Measurements from ENCODE around the gene FLRT1. TPM values are rescaled to one million over a fixed set of nuclear protein-coding genes. Genes with fewer than 3 reads are reported as not detected.

FLRT1 gene
- total RNA-seq, 2 donors from 2014 or later = not detected

DNA sequence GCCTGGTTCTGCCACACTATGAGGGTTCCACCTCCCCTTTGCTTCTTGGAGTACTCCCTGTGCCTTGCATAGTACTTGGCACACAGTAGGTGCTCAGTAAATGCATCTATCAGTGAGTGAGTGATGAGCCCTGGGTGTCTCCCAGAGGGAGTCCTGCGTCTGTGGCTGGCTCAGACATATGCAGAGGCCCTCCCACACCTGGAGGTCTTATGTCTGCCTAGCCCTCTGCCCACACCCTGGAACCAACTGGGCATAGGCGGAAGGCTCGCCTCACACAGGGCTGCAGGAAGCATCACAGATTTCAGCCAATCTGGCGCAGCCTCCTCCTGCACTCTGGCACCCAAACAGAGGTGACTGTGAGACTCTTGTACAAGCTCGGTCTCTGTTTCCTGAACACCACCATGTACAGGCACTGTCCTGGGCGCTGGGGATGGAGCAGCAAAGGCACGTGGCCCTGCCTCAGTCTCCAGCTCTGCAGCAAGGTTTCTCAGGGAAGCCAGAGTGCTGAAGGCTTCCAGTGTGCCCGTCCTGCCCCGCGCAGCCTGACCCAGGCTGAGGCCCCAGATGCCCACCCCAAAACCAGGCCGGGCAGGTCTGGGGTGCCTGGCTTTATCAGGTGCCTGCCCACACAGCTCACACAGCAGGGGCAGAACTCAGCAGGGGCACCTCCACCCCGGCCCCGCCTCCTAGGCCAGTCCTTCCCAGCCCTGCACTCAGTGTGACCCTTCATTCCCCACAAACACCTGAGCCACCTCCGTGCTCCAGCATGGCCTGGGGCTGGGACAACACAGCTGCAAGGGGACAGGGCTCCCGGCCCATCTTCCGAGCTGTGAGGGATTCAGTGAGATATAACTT, 26.7 kb downstream of the FLRT1 start:
- ATAC-seq (no peak), DNase-seq (no peak)
- H3K9me3 ChIP-seq (ENCODE audit: control insufficient read depth, low read length, poor library complexity, severe bottlenecking) = no peaks in the 10 kb centered on the region
- Mint-ChIP-seq H3K4me1 (peaks cover 2% of the 10 kb centered on the region), H3K36me3 (ENCODE audit: low read depth) (no peaks in the 10 kb centered on the region), H3K4me3 (peak overlapping the region; percentile 89), H3K27me3 (peaks cover 22% of the 10 kb centered on the region), H3K27ac (no peak overlapping the region)

DNA sequence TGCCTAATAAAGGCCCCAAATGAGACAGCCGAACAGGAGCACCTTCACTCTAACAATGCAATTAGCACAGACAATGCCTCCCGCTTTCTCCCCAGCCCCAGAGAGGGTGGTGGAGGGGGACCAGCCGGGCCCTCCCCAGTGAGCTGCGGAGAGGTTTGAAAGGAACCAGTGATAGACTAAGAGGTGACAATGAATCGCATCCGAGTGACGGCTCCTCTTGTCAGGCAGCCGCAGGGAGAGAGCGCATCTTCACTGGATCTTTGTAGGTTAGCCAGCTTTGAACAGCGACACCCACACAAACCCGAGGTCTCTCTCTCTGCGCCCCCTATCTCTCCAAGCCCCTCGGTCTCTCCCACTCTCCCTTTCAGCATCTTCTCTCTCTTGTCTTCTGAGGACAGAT, 28.0 kb downstream of the FLRT1 start:
- H3K36me3 Mint-ChIP-seq (ENCODE audit: low read depth) = no peaks in the 10 kb centered on the region
- peaks cover 2% of the 10 kb centered on the region for H3K4me1 Mint-ChIP-seq
- no peak overlapping the region for H3K4me3 Mint-ChIP-seq
- H3K9me3 ChIP-seq (ENCODE audit: control insufficient read depth, low read length, poor library complexity, severe bottlenecking) = no peaks in the 10 kb centered on the region
- peaks cover 22% of the 10 kb centered on the region for H3K27me3 Mint-ChIP-seq
- ATAC-seq (no peak), DNase-seq (no peak)
- H3K27ac Mint-ChIP-seq = no peak overlapping the region

GRCh38 chr11:64064374-64065140, 28.8 kb downstream of the FLRT1 start:
- Mint-ChIP-seq H3K36me3 (ENCODE audit: low read depth) (no peaks in the 10 kb centered on the region), H3K4me3 (no peak overlapping the region), H3K27me3 (peaks cover 22% of the 10 kb centered on the region), H3K27ac (no peak overlapping the region), H3K4me1 (peaks cover 2% of the 10 kb centered on the region)
- no peak for DNase-seq
- ATAC-seq = no peak
- no peaks in the 10 kb centered on the region for H3K9me3 ChIP-seq (ENCODE audit: control insufficient read depth, low read length, poor library complexity, severe bottlenecking)

- Mint-ChIP-seq H3K4me3 (no peak overlapping the region), H3K27me3 (peaks cover 22% of the 10 kb centered on the region), H3K4me1 (peaks cover 2% of the 10 kb centered on the region), H3K36me3 (ENCODE audit: low read depth) (no peaks in the 10 kb centered on the region), H3K27ac (no peak overlapping the region)
- DNase-seq = no peak
- no peaks in the 10 kb centered on the region for H3K9me3 ChIP-seq (ENCODE audit: control insufficient read depth, low read length, poor library complexity, severe bottlenecking)
- ATAC-seq = no peak
These were observed 29.4 kb downstream of the FLRT1 start for GRCh38 chr11:64065141-64065465.

- DNase-seq (no peak), ATAC-seq (no peak)
- no peak overlapping the region for H3K4me3 Mint-ChIP-seq
- H3K4me1 Mint-ChIP-seq = peaks cover 2% of the 10 kb centered on the region
- no peaks in the 10 kb centered on the region for H3K36me3 Mint-ChIP-seq (ENCODE audit: low read depth)
- peaks cover 22% of the 10 kb centered on the region for H3K27me3 Mint-ChIP-seq
- no peak overlapping the region for H3K27ac Mint-ChIP-seq
- no peaks in the 10 kb centered on the region for H3K9me3 ChIP-seq (ENCODE audit: control insufficient read depth, low read length, poor library complexity, severe bottlenecking)
These were observed 30.0 kb downstream of the FLRT1 start for GRCh38 chr11:64065712-64066111.

DNA sequence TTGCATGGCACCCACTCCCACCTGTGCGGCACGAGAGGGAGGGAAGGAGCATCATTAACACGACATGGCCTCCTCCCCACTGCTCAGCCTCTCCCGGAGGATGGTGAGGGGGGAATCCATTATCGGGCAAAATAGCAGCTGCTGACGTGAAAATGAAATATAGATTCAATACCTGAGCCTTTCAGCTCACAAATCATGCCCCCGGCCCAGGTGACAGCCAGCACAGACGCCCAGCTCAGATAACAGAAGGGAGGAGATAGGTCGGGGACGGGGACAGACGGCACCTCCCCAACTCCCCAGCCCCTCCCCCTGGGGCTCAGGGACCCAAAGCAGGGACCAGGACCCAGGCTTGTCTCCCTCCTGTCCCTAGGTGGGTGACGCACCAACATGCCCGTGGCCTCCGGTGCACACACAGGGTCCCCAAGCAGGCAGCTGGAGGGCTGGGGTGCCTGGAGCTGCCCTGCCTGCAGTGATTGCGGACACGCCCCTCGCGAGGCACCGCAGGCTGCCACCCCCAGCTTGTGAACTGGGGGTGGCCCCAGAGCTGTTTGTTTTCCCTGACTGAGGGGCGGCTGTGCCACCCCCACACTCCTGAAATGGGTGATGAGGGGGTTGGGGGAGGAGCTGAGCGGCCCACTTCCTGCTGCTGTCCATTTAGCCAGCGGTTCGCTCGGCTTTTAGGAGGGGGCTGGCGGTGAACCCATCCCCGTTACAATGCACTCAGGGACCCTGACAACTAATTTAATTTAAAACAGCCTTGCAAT, 31.7 kb downstream of the FLRT1 start:
- no peak overlapping the region for H3K4me3 Mint-ChIP-seq
- DNase-seq = no peak

GRCh38 chr11:64068705-64069400, 33.1 kb downstream of the FLRT1 start:
- ATAC-seq (no peak), DNase-seq (no peak)
- H3K4me1 Mint-ChIP-seq = no peaks in the 10 kb centered on the region
- no peak overlapping the region for H3K27ac Mint-ChIP-seq
- peaks cover 6% of the 10 kb centered on the region for H3K27me3 Mint-ChIP-seq
- no peaks in the 10 kb centered on the region for H3K9me3 ChIP-seq (ENCODE audit: control insufficient read depth, low read length, poor library complexity, severe bottlenecking)
- H3K4me3 Mint-ChIP-seq = no peak overlapping the region
- H3K36me3 Mint-ChIP-seq (ENCODE audit: low read depth) = no peaks in the 10 kb centered on the region

More for the DNA sequence above, 31.7 kb downstream of the FLRT1 start:
- no peaks in the 10 kb centered on the region for H3K4me1 Mint-ChIP-seq
- H3K27ac Mint-ChIP-seq = no peak overlapping the region
- peaks cover 12% of the 10 kb centered on the region for H3K27me3 Mint-ChIP-seq
- ATAC-seq = no peak
- H3K9me3 ChIP-seq (ENCODE audit: control insufficient read depth, low read length, poor library complexity, severe bottlenecking) = no peaks in the 10 kb centered on the region
- H3K36me3 Mint-ChIP-seq (ENCODE audit: low read depth) = no peaks in the 10 kb centered on the region

DNA sequence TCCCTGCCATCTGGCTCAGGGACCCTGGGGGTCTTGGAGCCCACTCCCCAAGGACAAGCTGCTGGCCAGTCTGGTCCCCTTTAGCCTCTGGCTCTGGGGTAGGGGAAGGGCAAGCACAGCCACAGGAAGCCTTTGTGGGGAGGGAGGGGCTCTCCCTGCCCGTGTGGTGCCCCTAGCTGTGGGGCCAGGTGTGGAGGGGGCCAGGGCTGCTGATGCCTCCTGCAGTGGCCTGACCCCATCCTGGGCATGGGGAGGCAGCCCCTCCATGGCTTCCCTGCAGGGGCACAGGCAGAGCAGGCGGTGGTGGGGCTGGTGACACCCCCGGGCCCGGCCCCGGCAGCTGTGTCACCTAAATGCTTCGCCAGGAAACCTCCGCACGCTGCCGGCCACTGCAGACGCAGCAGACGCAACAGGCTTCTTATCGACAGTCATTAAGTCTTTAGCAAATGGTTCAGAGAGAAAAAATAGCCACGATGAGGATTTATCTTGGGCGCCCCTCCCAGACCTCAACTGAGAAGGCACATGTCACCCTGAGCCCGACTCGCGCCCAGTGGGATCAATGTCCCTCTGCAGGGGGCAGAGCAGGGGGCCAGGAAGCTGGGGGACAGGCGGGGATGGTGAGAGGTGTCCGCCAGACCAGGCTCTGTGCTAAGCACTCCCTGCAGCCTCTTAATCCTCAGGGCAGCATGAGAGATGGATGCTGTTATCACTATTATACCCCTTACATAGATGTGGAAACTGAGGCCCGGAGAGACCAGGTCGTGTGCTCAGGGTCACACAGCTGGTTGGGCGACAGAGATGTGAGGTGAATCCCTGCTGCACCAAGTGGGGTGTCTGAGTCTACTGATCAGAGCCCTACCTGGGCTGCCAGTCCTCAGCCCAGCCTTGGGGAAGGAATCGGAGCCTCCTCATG, 33.9 kb downstream of the FLRT1 start:
- peaks cover 4% of the 10 kb centered on the region for H3K27me3 Mint-ChIP-seq
- H3K36me3 Mint-ChIP-seq (ENCODE audit: low read depth) = no peaks in the 10 kb centered on the region
- H3K4me1 Mint-ChIP-seq = peaks cover 5% of the 10 kb centered on the region
- H3K9me3 ChIP-seq (ENCODE audit: control insufficient read depth, low read length, poor library complexity, severe bottlenecking) = no peaks in the 10 kb centered on the region
- DNase-seq (no peak), ATAC-seq (no peak)
- H3K27ac Mint-ChIP-seq = no peak overlapping the region
- no peak overlapping the region for H3K4me3 Mint-ChIP-seq

DNA sequence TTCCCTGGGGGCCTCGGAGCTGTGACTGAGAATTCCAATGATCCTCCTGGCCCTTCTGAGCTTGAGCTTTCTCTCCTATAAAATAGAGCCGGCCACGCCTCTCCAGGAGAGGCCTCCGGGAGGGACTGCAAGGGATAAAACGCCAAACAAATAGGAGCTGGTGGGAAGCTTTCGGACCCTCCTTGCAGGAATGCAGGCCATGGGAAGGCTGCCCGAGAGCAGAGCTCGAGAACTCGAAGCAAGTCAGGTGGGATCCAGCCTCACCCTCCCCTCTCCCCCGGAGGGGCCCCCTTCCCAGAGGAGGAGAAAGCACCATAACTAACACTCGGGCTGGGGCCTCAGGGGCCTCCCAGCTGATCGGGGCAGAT, 34.6 kb downstream of the FLRT1 start:
- no peak overlapping the region for H3K27ac Mint-ChIP-seq
- H3K36me3 Mint-ChIP-seq (ENCODE audit: low read depth) = no peaks in the 10 kb centered on the region
- ATAC-seq (no peak), DNase-seq (no peak)
- H3K4me3 Mint-ChIP-seq = no peak overlapping the region
- no peaks in the 10 kb centered on the region for H3K9me3 ChIP-seq (ENCODE audit: control insufficient read depth, low read length, poor library complexity, severe bottlenecking)
- peaks cover 5% of the 10 kb centered on the region for H3K4me1 Mint-ChIP-seq
- no peaks in the 10 kb centered on the region for H3K27me3 Mint-ChIP-seq

DNA sequence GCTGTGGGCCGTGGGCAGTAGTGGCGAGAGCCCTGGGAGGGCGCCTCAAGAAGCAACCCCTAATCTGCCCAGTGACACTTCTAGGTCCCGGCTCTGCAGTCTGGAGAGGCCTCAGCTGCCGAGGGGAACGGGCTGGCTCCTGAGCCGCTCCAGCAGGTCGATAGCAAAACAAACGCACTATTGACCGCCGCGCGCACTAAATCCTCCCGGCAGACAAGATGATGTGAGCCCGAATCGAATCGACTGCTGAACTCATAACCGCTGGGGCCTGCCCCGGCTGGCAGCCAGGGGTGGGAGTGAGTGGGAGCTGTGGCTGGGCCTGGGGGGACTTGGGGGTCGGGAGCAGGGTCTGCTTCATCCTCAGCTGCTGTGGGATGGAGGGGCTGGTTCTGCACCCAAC, 36.1 kb downstream of the FLRT1 start:
- no peaks in the 10 kb centered on the region for H3K9me3 ChIP-seq (ENCODE audit: control insufficient read depth, low read length, poor library complexity, severe bottlenecking)
- DNase-seq (no peak), ATAC-seq (no peak)
- Mint-ChIP-seq H3K4me1 (peaks cover 7% of the 10 kb centered on the region), H3K4me3 (no peak overlapping the region), H3K27me3 (no peaks in the 10 kb centered on the region), H3K27ac (no peak overlapping the region), H3K36me3 (ENCODE audit: low read depth) (no peaks in the 10 kb centered on the region)

GRCh38 chr11:64072403-64072802, 36.7 kb downstream of the FLRT1 start:
- Mint-ChIP-seq H3K4me1 (peaks cover 7% of the 10 kb centered on the region), H3K27ac (no peak overlapping the region), H3K27me3 (no peaks in the 10 kb centered on the region), H3K4me3 (no peak overlapping the region), H3K36me3 (ENCODE audit: low read depth) (no peaks in the 10 kb centered on the region)
- DNase-seq = no peak
- H3K9me3 ChIP-seq (ENCODE audit: control insufficient read depth, low read length, poor library complexity, severe bottlenecking) = no peaks in the 10 kb centered on the region
- no peak for ATAC-seq

- no peak overlapping the region for H3K27ac Mint-ChIP-seq
- H3K9me3 ChIP-seq (ENCODE audit: control insufficient read depth, low read length, poor library complexity, severe bottlenecking) = no peaks in the 10 kb centered on the region
- peaks cover 7% of the 10 kb centered on the region for H3K4me1 Mint-ChIP-seq
- ATAC-seq = no peak
- H3K4me3 Mint-ChIP-seq = no peak overlapping the region
- no peak for DNase-seq
- no peaks in the 10 kb centered on the region for H3K27me3 Mint-ChIP-seq
- H3K36me3 Mint-ChIP-seq (ENCODE audit: low read depth) = no peaks in the 10 kb centered on the region
These were observed 37.1 kb downstream of the FLRT1 start for GRCh38 chr11:64072871-64073270.
